WTC11 (cell line): ENCODE results near the gene RRAS. TPM values are rescaled to one million over a fixed set of nuclear protein-coding genes. Genes with fewer than 3 reads are reported as not detected.

Experiments
- ATAC-seq: fragments of 200-7000 bp; cut with Tn5 transposase; 2 replicates; pipeline ENCODE4 v1.10.0; 2021; ENCODE audit warnings: mild to moderate bottlenecking, moderate library complexity
- CTCF ChIA-PET: fragments of 300-600 bp; sonication (Branson Sonifier 250); formaldehyde crosslinking; loops from one replicate; lab custom pipeline; 2021; ENCODE audit warnings: antibody characterized with exemption; lab: Charles Lee
- POLR2A ChIA-PET: fragments of 350-600 bp; sonication (Branson Sonifier 250); formaldehyde crosslinking; loops from one replicate; lab custom pipeline; 2021; ENCODE audit warnings: antibody characterized with exemption; lab: Charles Lee
- DNase-seq: peaks from one replicate; pipeline ENCODE4 v3.0.0; 2021; ENCODE audit warnings: low spot score
- H3K27ac Mint-ChIP-seq: 2 replicates; pipeline ENCODE4 v1.8.0; 2021; ENCODE audit warnings: mixed read lengths
- H3K27me3 Mint-ChIP-seq: 2 replicates; pipeline ENCODE4 v1.8.0; 2021; ENCODE audit warnings: low read depth, mild to moderate bottlenecking, moderate library complexity, mixed read lengths
- H3K36me3 Mint-ChIP-seq: 2 replicates; pipeline ENCODE4 v1.8.0; 2021; ENCODE audit warnings: mixed read lengths
- H3K4me1 Mint-ChIP-seq: 2 replicates; pipeline ENCODE4 v1.8.0; 2022; ENCODE audit warnings: mixed read lengths
- H3K4me3 Mint-ChIP-seq: 2 replicates; pipeline ENCODE4 v1.8.0; 2021; ENCODE audit warnings: mild to moderate bottlenecking, moderate library complexity, mixed read lengths
- H3K9me3 Mint-ChIP-seq: 2 replicates; pipeline ENCODE4 v1.8.0; 2021; ENCODE audit warnings: mixed read lengths
- CDX4 ChIP-seq: fragments of 250-450 bp; sonication (Bioruptor Pico); IDR thresholded peaks from 2 replicates; pipeline ENCODE4 v1.9.0; 2021; ENCODE audit warnings: moderate library complexity, mild to moderate bottlenecking, inconsistent platforms, borderline replicate concordance
- CREM ChIP-seq: sonication (generic); formaldehyde crosslinking; IDR thresholded peaks from 2 replicates; pipeline ENCODE4 v1.8.1; 2022; ENCODE audit warnings: mild to moderate bottlenecking, missing genetic modification reagents, moderate library complexity
- JUN ChIP-seq: sonication (generic); formaldehyde crosslinking; IDR thresholded peaks from 2 replicates; pipeline ENCODE4 v1.8.0; 2023; ENCODE audit warnings: mild to moderate bottlenecking, missing genetic modification reagents
- MXD4 ChIP-seq: fragments of 250-450 bp; sonication (Bioruptor Pico); IDR thresholded peaks from 2 replicates; pipeline ENCODE4 v1.8.0; 2021; ENCODE audit warnings: mild to moderate bottlenecking, moderate library complexity, borderline replicate concordance
- NR3C1 ChIP-seq: sonication (generic); formaldehyde crosslinking; conservative IDR thresholded peaks from 2 replicates; pipeline ENCODE4 v1.8.1; 2023; ENCODE audit warnings: low read depth, mild to moderate bottlenecking, missing genetic modification reagents
- RORB ChIP-seq: fragments of 250-450 bp; sonication (Bioruptor Pico); IDR thresholded peaks from 2 replicates; pipeline ENCODE4 v1.9.0; 2021; ENCODE audit warnings: mild to moderate bottlenecking
- SMAD3 ChIP-seq: sonication (generic); formaldehyde crosslinking; IDR thresholded peaks from 2 replicates; pipeline ENCODE4 v1.8.0; 2022; ENCODE audit warnings: missing genetic modification reagents, mild to moderate bottlenecking, borderline replicate concordance
- USF1 ChIP-seq: sonication (generic); formaldehyde crosslinking; IDR thresholded peaks from 2 replicates; pipeline ENCODE4 v1.8.0; 2022; ENCODE audit warnings: mild to moderate bottlenecking, missing genetic modification reagents
- ZNF138 ChIP-seq: sonication (generic); formaldehyde crosslinking; conservative IDR thresholded peaks from 2 replicates; pipeline ENCODE4 v1.8.1; 2022; ENCODE audit warnings: mild to moderate bottlenecking, moderate library complexity, missing genetic modification reagents
- ZNF219 ChIP-seq: sonication (generic); formaldehyde crosslinking; IDR thresholded peaks from 2 replicates; pipeline ENCODE4 v1.8.0; 2023; ENCODE audit warnings: missing genetic modification reagents, mild to moderate bottlenecking, borderline replicate concordance
- ZNF232 ChIP-seq: sonication (generic); formaldehyde crosslinking; IDR thresholded peaks from 2 replicates; pipeline ENCODE4 v1.8.0; 2022; ENCODE audit warnings: mild to moderate bottlenecking, missing genetic modification reagents
- ZNF317 ChIP-seq: sonication (generic); formaldehyde crosslinking; IDR thresholded peaks from 2 replicates; pipeline ENCODE4 v1.8.1; 2023; ENCODE audit warnings: low read depth, mild to moderate bottlenecking, moderate library complexity, missing genetic modification reagents, borderline replicate concordance
- ZNF416 ChIP-seq: fragments of 250-450 bp; sonication (Bioruptor Pico); IDR thresholded peaks from 2 replicates; pipeline ENCODE4 v1.9.0; 2021; ENCODE audit warnings: mild to moderate bottlenecking, inconsistent platforms
- ZSCAN18 ChIP-seq: fragments of 250-450 bp; sonication (Bioruptor Pico); IDR thresholded peaks from 2 replicates; pipeline ENCODE4 v2.1.2; 2022; ENCODE audit warnings: mild to moderate bottlenecking, moderate library complexity
- total RNA-seq: library from RNA; stranded (reverse); gene quantifications from 3 replicates; pipeline ENCODE4 v1.2.3, GENCODE V29; 2021
- TF ChIP-seq, protein P1 (sequence below): sonication (generic); formaldehyde crosslinking; IDR thresholded peaks from 2 replicates; pipeline ENCODE4 v1.8.1; 2022; ENCODE audit warnings: missing genetic modification reagents, borderline replicate concordance
- TF ChIP-seq, protein P2 (sequence below): fragments of 250-450 bp; sonication (Bioruptor Pico); IDR thresholded peaks from 2 replicates; pipeline ENCODE4 v1.9.0; 2021; ENCODE audit warnings: mild to moderate bottlenecking
- TF ChIP-seq, protein P3 (sequence below): sonication (generic); formaldehyde crosslinking; IDR thresholded peaks from 2 replicates; pipeline ENCODE4 v1.8.1; 2022; ENCODE audit warnings: low read depth, mild to moderate bottlenecking, moderate library complexity, missing genetic modification reagents, borderline replicate concordance
- TF ChIP-seq, protein P4 (sequence below): sonication (generic); formaldehyde crosslinking; IDR thresholded peaks from 2 replicates; pipeline ENCODE4 v1.8.0; 2023; ENCODE audit warnings: missing genetic modification reagents
- TF ChIP-seq, protein P5 (sequence below): sonication (generic); formaldehyde crosslinking; IDR thresholded peaks from 2 replicates; pipeline ENCODE4 v1.8.1; 2023; ENCODE audit warnings: mild to moderate bottlenecking, missing genetic modification reagents
- TF ChIP-seq, protein P6 (sequence below): sonication (generic); formaldehyde crosslinking; IDR thresholded peaks from 2 replicates; pipeline ENCODE4 v1.8.1; 2023; ENCODE audit warnings: mild to moderate bottlenecking, missing genetic modification reagents, moderate library complexity

RRAS gene
- total RNA-seq, 1 experiment from 2014 or later: 11.4 TPM

GRCh38 chr19:49683814-49684250 is 43.9 kb upstream of the RRAS start:
- peaks cover 58% of the 10 kb centered on the region for H3K36me3 Mint-ChIP-seq

DNA sequence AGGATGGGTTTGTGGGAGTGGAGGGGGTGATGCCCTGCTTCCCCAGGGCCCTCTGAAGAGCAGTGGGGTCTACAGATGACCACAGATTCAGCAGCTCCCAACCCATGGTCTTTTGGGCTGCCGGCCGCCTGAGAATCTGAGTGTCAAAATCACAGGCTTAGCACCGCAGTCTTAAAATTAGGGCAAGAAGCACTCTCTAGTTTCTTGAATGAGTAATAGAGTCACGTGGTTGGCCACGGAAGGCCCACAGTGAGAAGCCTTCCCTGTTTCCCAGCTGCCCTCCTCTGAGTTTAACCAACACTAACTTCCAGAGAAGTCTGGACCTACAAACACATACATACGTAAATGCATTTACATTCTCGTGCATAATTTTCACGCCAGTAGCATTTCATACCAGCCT is 42.3 kb upstream of the RRAS start:
- ChIA-PET POLR2A (no interaction called here), CTCF (no interaction called here)
- no peak overlapping the region for H3K27ac Mint-ChIP-seq
- DNase-seq: no peak
- no peak for ATAC-seq
- peaks cover 43% of the 10 kb centered on the region for H3K4me1 Mint-ChIP-seq
- peaks cover 50% of the 10 kb centered on the region for H3K36me3 Mint-ChIP-seq
- H3K27me3 Mint-ChIP-seq: no peaks in the 10 kb centered on the region
- H3K9me3 Mint-ChIP-seq: no peaks in the 10 kb centered on the region
- H3K4me3 Mint-ChIP-seq: no peak overlapping the region
- no peak for TF ChIP-seq ZNF138
- no peak for TF ChIP-seq RORB (CRISPR knock-in tag)
- TF ChIP-seq, protein P1, sequence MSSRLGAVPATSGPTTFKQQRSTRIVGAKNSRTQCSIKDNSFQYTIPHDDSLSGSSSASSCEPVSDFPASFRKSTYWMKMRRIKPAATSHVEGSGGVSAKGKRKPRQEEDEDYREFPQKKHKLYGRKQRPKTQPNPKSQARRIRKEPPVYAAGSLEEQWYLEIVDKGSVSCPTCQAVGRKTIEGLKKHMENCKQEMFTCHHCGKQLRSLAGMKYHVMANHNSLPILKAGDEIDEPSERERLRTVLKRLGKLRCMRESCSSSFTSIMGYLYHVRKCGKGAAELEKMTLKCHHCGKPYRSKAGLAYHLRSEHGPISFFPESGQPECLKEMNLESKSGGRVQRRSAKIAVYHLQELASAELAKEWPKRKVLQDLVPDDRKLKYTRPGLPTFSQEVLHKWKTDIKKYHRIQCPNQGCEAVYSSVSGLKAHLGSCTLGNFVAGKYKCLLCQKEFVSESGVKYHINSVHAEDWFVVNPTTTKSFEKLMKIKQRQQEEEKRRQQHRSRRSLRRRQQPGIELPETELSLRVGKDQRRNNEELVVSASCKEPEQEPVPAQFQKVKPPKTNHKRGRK (CRISPR knock-in tag): no peak
- TF ChIP-seq CREM (CRISPR knock-in tag): no peak
- TF ChIP-seq, protein P2, sequence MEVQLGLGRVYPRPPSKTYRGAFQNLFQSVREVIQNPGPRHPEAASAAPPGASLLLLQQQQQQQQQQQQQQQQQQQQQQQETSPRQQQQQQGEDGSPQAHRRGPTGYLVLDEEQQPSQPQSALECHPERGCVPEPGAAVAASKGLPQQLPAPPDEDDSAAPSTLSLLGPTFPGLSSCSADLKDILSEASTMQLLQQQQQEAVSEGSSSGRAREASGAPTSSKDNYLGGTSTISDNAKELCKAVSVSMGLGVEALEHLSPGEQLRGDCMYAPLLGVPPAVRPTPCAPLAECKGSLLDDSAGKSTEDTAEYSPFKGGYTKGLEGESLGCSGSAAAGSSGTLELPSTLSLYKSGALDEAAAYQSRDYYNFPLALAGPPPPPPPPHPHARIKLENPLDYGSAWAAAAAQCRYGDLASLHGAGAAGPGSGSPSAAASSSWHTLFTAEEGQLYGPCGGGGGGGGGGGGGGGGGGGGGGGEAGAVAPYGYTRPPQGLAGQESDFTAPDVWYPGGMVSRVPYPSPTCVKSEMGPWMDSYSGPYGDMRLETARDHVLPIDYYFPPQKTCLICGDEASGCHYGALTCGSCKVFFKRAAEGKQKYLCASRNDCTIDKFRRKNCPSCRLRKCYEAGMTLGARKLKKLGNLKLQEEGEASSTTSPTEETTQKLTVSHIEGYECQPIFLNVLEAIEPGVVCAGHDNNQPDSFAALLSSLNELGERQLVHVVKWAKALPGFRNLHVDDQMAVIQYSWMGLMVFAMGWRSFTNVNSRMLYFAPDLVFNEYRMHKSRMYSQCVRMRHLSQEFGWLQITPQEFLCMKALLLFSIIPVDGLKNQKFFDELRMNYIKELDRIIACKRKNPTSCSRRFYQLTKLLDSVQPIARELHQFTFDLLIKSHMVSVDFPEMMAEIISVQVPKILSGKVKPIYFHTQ (CRISPR knock-in tag): no peak
- no peak for TF ChIP-seq CDX4

More at GRCh38 chr19:49683814-49684250, 43.9 kb upstream of the RRAS start:
- POLR2A ChIA-PET: interaction anchor here (0.8 to 1.3 kb wide), 2 partner anchors 8 to 43 kb away, joined by 3 to 5 read pairs; no protein-coding TSS in a partner anchor
- Mint-ChIP-seq H3K27ac (0 out of 2 replicates have a peak overlapping the region, but pooled peaks have one; percentile 27), H3K4me1 (peaks cover 46% of the 10 kb centered on the region), H3K27me3 (no peaks in the 10 kb centered on the region), H3K9me3 (no peaks in the 10 kb centered on the region), H3K4me3 (no peak overlapping the region)
- DNase-seq (no peak), ATAC-seq (no peak)
- CTCF ChIA-PET: interaction anchor here (0.5 to 1.9 kb wide), 10 partner anchors 8 to 177 kb away, joined by 3 to 13 read pairs (median 3); partner anchors contain the start of gene FUZ
- TF ChIP-seq MXD4 (no peak), ZNF138 (no peak), ZNF232 (no peak), NR3C1 (CRISPR knock-in tag) (no peak), ZNF416 (no peak), ZNF317 (CRISPR knock-in tag) (no peak), ZSCAN18 (no peak), ZNF219 (CRISPR knock-in tag) (no peak), CDX4 (no peak), JUN (no peak), SMAD3 (no peak), USF1 (CRISPR knock-in tag) (no peak), CREM (CRISPR knock-in tag) (no peak)
- TF ChIP-seq, protein P3, sequence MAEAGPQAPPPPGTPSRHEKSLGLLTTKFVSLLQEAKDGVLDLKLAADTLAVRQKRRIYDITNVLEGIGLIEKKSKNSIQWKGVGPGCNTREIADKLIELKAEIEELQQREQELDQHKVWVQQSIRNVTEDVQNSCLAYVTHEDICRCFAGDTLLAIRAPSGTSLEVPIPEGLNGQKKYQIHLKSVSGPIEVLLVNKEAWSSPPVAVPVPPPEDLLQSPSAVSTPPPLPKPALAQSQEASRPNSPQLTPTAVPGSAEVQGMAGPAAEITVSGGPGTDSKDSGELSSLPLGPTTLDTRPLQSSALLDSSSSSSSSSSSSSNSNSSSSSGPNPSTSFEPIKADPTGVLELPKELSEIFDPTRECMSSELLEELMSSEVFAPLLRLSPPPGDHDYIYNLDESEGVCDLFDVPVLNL (CRISPR knock-in tag): no peak
- TF ChIP-seq, protein P4, sequence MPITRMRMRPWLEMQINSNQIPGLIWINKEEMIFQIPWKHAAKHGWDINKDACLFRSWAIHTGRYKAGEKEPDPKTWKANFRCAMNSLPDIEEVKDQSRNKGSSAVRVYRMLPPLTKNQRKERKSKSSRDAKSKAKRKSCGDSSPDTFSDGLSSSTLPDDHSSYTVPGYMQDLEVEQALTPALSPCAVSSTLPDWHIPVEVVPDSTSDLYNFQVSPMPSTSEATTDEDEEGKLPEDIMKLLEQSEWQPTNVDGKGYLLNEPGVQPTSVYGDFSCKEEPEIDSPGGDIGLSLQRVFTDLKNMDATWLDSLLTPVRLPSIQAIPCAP: no peak
- TF ChIP-seq, protein P5, sequence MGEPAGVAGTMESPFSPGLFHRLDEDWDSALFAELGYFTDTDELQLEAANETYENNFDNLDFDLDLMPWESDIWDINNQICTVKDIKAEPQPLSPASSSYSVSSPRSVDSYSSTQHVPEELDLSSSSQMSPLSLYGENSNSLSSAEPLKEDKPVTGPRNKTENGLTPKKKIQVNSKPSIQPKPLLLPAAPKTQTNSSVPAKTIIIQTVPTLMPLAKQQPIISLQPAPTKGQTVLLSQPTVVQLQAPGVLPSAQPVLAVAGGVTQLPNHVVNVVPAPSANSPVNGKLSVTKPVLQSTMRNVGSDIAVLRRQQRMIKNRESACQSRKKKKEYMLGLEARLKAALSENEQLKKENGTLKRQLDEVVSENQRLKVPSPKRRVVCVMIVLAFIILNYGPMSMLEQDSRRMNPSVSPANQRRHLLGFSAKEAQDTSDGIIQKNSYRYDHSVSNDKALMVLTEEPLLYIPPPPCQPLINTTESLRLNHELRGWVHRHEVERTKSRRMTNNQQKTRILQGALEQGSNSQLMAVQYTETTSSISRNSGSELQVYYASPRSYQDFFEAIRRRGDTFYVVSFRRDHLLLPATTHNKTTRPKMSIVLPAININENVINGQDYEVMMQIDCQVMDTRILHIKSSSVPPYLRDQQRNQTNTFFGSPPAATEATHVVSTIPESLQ (CRISPR knock-in tag): no peak
- TF ChIP-seq, protein P6, sequence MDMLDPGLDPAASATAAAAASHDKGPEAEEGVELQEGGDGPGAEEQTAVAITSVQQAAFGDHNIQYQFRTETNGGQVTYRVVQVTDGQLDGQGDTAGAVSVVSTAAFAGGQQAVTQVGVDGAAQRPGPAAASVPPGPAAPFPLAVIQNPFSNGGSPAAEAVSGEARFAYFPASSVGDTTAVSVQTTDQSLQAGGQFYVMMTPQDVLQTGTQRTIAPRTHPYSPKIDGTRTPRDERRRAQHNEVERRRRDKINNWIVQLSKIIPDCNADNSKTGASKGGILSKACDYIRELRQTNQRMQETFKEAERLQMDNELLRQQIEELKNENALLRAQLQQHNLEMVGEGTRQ (CRISPR knock-in tag): no peak
